DND-41 (cell line): ENCODE results near the gene NAA10.
A peak's percentile ranks its signal among the peaks of the same experiment; 100 is the strongest.

Source experiments
- ATAC-seq: fragments of 200-7000 bp; cut with Tn5 transposase; 3 replicates; pipeline ENCODE4 v1.9.1; 2021; ENCODE audit warnings: low read depth; ENCODE audit not compliant: insufficient read depth
- DNase-seq: peaks from one replicate; pipeline ENCODE4 v3.0.0-alpha.2; 2020
- H2AFZ ChIP-seq: 2 replicates; pipeline ENCODE4 v1.6.0; 2012; ENCODE audit warnings: low read depth, low read length
- H3K27ac ChIP-seq: 2 replicates; pipeline ENCODE4 v1.5.1; 2012; ENCODE audit warnings: low read length, inconsistent platforms
- H3K27me3 ChIP-seq: fragments of 200-600 bp; sonication (generic); 2 replicates; pipeline ENCODE4 v1.6.0; 2012; ENCODE audit warnings: low read length, mild to moderate bottlenecking, inconsistent platforms; ENCODE audit not compliant: insufficient read depth, poor library complexity
- H3K36me3 ChIP-seq: 2 replicates; pipeline ENCODE4 v1.5.1; 2012; ENCODE audit warnings: low read length, inconsistent platforms; ENCODE audit not compliant: insufficient read depth
- H3K4me1 ChIP-seq: 2 replicates; pipeline ENCODE4 v1.5.1; 2012; ENCODE audit warnings: mild to moderate bottlenecking, low read length; ENCODE audit not compliant: insufficient read depth
- H3K4me2 ChIP-seq: 2 replicates; pipeline ENCODE4 v1.6.0; 2012; ENCODE audit warnings: mild to moderate bottlenecking, moderate library complexity, low read length, inconsistent platforms; ENCODE audit not compliant: insufficient read depth
- H3K4me3 ChIP-seq, 2 experiments: fragments of 200-600 bp in 1 of 2; shearing (Covaris generic) in 1 of 2; 2 replicates each; pipeline ENCODE4 v1.5.1; 2012 to 2016; ENCODE audit warnings: inconsistent platforms in 2 of 2, low read length in 2 of 2, mild to moderate bottlenecking in 2 of 2, low read depth in 1 of 2, moderate library complexity in 1 of 2
- H3K79me2 ChIP-seq: 2 replicates; pipeline ENCODE4 v1.6.0; 2012; ENCODE audit warnings: low read length, inconsistent platforms; ENCODE audit not compliant: insufficient read depth
- H3K9ac ChIP-seq: 2 replicates; pipeline ENCODE4 v1.6.0; 2012; ENCODE audit warnings: low read depth, mild to moderate bottlenecking, inconsistent platforms, low read length, moderate library complexity
- H3K9me3 ChIP-seq: 2 replicates; pipeline ENCODE4 v1.5.1; 2012; ENCODE audit warnings: low read length, moderate library complexity, mild to moderate bottlenecking, inconsistent platforms; ENCODE audit not compliant: insufficient read depth, severe bottlenecking
- H4K20me1 ChIP-seq: 2 replicates; pipeline ENCODE4 v1.6.0; 2012; ENCODE audit warnings: low read length; ENCODE audit not compliant: insufficient read depth
- CTCF ChIP-seq: IDR thresholded peaks from 2 replicates; pipeline ENCODE4 v1.5.1; 2012; ENCODE audit warnings: borderline replicate concordance, low read length, moderate library complexity, mild to moderate bottlenecking; ENCODE audit not compliant: poor library complexity, severe bottlenecking; ENCODE audit errors: extremely low read depth
- EZH2 ChIP-seq: IDR thresholded peaks from 3 replicates; pipeline ENCODE4 v1.6.1; 2012; ENCODE audit warnings: borderline replicate concordance, low read depth, mild to moderate bottlenecking, moderate library complexity, low read length, inconsistent platforms; ENCODE audit not compliant: severe bottlenecking

NAA10 gene

GRCh38 chrX:153941336-153942252, 6.8 kb upstream of the NAA10 start:
- TF ChIP-seq CTCF: no peak
- no peak for TF ChIP-seq EZH2
- H3K4me1 ChIP-seq: peaks cover 13% of the 10 kb centered on the region
- no peaks in the 10 kb centered on the region for H3K79me2 ChIP-seq
- no peak overlapping the region for H3K4me3 ChIP-seq
- H2AFZ ChIP-seq: no peak overlapping the region
- no peaks in the 10 kb centered on the region for H3K36me3 ChIP-seq
- no peaks in the 10 kb centered on the region for H3K27me3 ChIP-seq
- no peak overlapping the region for H3K4me2 ChIP-seq
- no peak for DNase-seq
- H3K9me3 ChIP-seq: no peaks in the 10 kb centered on the region
- no peaks in the 10 kb centered on the region for H4K20me1 ChIP-seq
- ATAC-seq: peak; percentile 23; the same call in 2 of the 3 replicates
- H3K27ac ChIP-seq: no peak overlapping the region
- no peak overlapping the region for H3K9ac ChIP-seq

GRCh38 chrX:153939573-153939972, 4.7 kb upstream of the NAA10 start:
- Histone ChIP-seq H4K20me1 (no peaks in the 10 kb centered on the region), H3K27me3 (no peaks in the 10 kb centered on the region), H3K4me1 (peaks cover 17% of the 10 kb centered on the region), H3K9me3 (no peaks in the 10 kb centered on the region), H3K9ac (no peak overlapping the region), H3K4me3 (no peak overlapping the region), H3K4me2 (no peak overlapping the region), H3K36me3 (no peaks in the 10 kb centered on the region), H3K79me2 (peaks cover 8% of the 10 kb centered on the region), H3K27ac (no peak overlapping the region), H2AFZ (no peak overlapping the region)
- DNase-seq (no peak), ATAC-seq (no peak)
- TF ChIP-seq CTCF: no peak
- TF ChIP-seq EZH2: no peak

- ATAC-seq (no peak), DNase-seq (no peak)
- 0 out of 2 replicates have a peak, but pooled peaks cover under 1% of the 10 kb centered on the region for H3K36me3 ChIP-seq
- no peak overlapping the region for H3K4me2 ChIP-seq
- no peaks in the 10 kb centered on the region for H3K9me3 ChIP-seq
- peaks cover 19% of the 10 kb centered on the region for H3K4me1 ChIP-seq
- H4K20me1 ChIP-seq: no peaks in the 10 kb centered on the region
- H3K27me3 ChIP-seq: no peaks in the 10 kb centered on the region
- H3K9ac ChIP-seq: no peak overlapping the region
- peaks cover 18% of the 10 kb centered on the region for H3K79me2 ChIP-seq
- TF ChIP-seq EZH2 (no peak), CTCF (peak; percentile 31)
- H3K4me3 ChIP-seq: no peak overlapping the region
- H3K27ac ChIP-seq: no peak overlapping the region
- no peak overlapping the region for H2AFZ ChIP-seq
Measured at GRCh38 chrX:153938226-153938786, 3.5 kb upstream of the NAA10 start.
